Naive B cell (primary cell): ENCODE results near the gene MICAL2. TPM values are rescaled to one million over a fixed set of nuclear protein-coding genes. Genes with fewer than 3 reads are reported as not detected.

Experiments used
- ATAC-seq, 2 donors: fragments of 150-1000 bp; cut with Tn5 transposase; 2 replicates each; pipeline ENCODE4 v1.10.0; 2021; ENCODE audit warnings: low read depth in 2 of 2, mild to moderate bottlenecking in 2 of 2, moderate library complexity in 2 of 2
- DNase-seq: peaks from one replicate; pipeline ENCODE4 v3.0.0; 2022
- H3K27ac Mint-ChIP-seq, 6 donors: one replicate each; pipeline ENCODE4 v1.8.0; 2020 to 2022; ENCODE audit warnings: mild to moderate bottlenecking in 6 of 6, mixed read lengths in 6 of 6, moderate library complexity in 5 of 6, inconsistent platforms in 2 of 6
- H3K27me3 Mint-ChIP-seq, 3 donors: one replicate each; pipeline ENCODE4 v1.8.0; 2021 to 2022; ENCODE audit warnings: mixed read lengths in 3 of 3, mild to moderate bottlenecking in 1 of 3
- H3K36me3 Mint-ChIP-seq, 2 donors: one replicate each; pipeline ENCODE4 v1.8.0; 2020 to 2022; ENCODE audit warnings: mixed read lengths in 2 of 2, inconsistent platforms in 1 of 2, mild to moderate bottlenecking in 1 of 2
- H3K4me1 Mint-ChIP-seq, 3 donors: one replicate each; pipeline ENCODE4 v1.8.0; 2020 to 2022; ENCODE audit warnings: mixed read lengths in 3 of 3, inconsistent platforms in 1 of 3, mild to moderate bottlenecking in 1 of 3, moderate library complexity in 1 of 3
- H3K4me3 Mint-ChIP-seq, 8 donors: one replicate each; pipeline ENCODE4 v1.8.0; 2020 to 2022; ENCODE audit warnings: mild to moderate bottlenecking in 8 of 8, mixed read lengths in 8 of 8, moderate library complexity in 8 of 8, inconsistent platforms in 2 of 8
- H3K9me3 Mint-ChIP-seq, 7 donors: one replicate each; pipeline ENCODE4 v1.8.0; 2020 to 2022; ENCODE audit warnings: mixed read lengths in 7 of 7, mild to moderate bottlenecking in 5 of 7, inconsistent platforms in 2 of 7, moderate library complexity in 1 of 7
- polyA plus RNA-seq, 6 donors: library from polyadenylated mRNA; unstranded; fragments of 300-500 nt; fragmentation: Illumina TruSeq; gene quantifications; one replicate each; pipeline ENCODE4 v1.2.3, GENCODE V29; 2021; ENCODE audit warnings: low read depth in 6 of 6

MICAL2 gene
- polyA plus RNA-seq, 6 donors from 2014 or later, result 0.05 to 1.3 TPM; not detected in 4

DNA sequence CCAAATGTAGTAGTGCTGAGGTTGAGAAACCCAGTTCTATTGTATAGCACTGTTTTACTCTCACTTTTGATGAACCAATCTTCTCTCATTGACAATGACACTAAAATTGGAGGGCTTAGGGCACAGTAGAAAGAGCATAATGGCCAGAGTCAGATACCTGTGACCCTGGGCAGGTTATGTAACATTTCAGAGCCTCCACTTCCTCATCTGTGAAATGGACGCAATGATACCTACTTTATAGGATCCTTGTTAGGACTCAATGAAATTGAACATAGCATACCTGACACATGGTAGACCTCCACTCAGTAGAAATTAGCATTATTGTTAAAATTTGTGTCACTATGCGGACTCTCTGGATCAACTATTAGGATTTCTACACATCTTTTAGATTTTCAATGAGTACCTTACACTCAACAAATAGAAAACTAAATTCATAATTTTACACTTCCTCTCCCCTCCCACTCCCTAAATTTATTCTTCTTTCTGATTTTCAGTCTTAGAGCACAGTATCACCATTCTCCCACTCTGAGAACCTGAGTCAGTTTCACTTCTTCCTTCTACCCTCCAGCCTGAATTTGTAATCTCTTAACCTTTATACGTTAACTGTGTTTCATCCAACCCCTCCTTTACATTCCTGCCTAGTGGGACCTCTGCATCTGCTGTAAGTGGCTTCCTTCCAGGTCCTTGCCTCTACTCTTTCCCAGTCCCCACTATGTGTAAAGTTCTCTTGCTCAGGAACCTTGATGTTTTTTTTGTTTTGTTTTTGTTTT lies 78.3 kb downstream of the MICAL2 start:
- Mint-ChIP-seq H3K27ac (no peak overlapping the region), H3K4me1 (peaks cover 0 to 5% (median 4%) of the 10 kb centered on the region in 3 donors), H3K27me3 (peaks cover 0 to 8% (median 7%) of the 10 kb centered on the region in 3 donors), H3K9me3 (no peaks in the 10 kb centered on the region), H3K4me3 (no peak overlapping the region), H3K36me3 (no peaks in the 10 kb centered on the region)
- DNase-seq (no peak), ATAC-seq (no peak)

- H3K9me3 Mint-ChIP-seq, result no peaks in the 10 kb centered on the region
- H3K4me1 Mint-ChIP-seq, result peaks cover 0 to 5% (median 4%) of the 10 kb centered on the region in 3 donors
- H3K27ac Mint-ChIP-seq, result no peak overlapping the region
- no peaks in the 10 kb centered on the region for H3K36me3 Mint-ChIP-seq
- no peak for ATAC-seq
- peaks cover 0 to 8% (median 7%) of the 10 kb centered on the region in 3 donors for H3K27me3 Mint-ChIP-seq
- DNase-seq, result no peak
- H3K4me3 Mint-ChIP-seq, result no peak overlapping the region
These were observed 79.3 kb downstream of the MICAL2 start for GRCh38 chr11:12189543-12190235.

DNA sequence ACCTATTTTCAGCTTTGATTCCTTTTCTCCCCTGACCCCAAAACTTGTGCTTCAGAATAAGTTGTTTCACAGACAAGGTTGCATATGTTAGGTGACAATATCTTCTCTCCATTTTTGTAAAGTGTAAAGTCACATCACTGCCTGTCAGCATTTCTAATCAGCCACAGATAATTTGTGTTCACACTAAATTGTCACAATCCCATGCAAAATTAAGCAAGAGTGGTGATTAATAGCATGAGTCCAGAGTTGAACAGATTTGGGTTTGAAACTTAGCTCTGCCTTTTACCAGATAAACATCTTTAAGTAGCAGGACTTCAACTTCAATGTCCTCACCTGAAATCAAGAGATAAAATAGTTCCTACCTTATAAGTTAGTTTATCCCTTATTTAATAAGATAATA lies 80.1 kb downstream of the MICAL2 start:
- Mint-ChIP-seq H3K27ac (peak overlapping the region in 1 of 6 donors; percentile 25), H3K4me3 (no peak overlapping the region)
- ATAC-seq, result no peak

DNA sequence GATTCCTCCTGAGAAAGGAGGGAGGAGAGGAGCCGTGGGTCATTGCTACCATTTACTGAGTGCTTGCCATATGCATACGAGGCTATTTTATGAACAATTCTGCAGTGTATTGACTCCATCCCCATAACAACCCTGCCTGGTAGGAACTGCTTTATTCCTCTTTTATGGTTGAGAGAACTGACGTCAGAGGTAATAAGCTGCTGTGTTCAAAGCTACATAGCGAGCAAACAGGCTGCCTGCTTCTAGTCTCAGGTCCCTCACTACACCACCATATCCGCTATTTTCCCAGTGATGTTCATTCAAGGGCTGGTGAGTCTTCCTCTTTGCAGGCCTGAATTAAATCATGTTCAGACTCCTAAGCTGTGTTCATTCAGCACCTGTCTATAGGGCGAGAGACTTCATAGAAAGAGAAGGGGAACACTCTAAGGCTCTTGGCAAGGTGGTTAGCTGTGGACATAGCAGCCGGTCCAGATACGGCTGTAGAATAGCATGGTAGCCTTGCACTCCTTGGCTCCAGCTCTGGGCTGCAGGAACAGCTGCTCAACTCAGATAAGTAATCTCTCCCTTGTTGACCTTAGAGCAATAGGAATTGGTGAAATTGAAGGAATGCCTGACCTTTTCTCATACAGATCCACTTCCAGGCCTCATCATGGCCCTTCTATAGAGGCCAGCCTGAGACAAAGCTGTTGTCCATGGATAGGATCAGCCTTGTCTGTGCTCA lies 82.6 kb downstream of the MICAL2 start:
- Mint-ChIP-seq H3K4me3 (no peak overlapping the region), H3K36me3 (no peaks in the 10 kb centered on the region), H3K4me1 (peaks cover 0 to 5% (median 4%) of the 10 kb centered on the region in 3 donors), H3K27ac (no peak overlapping the region), H3K9me3 (no peaks in the 10 kb centered on the region), H3K27me3 (peaks cover 0 to 4% (median 3%) of the 10 kb centered on the region in 3 donors)
- DNase-seq (no peak), ATAC-seq (no peak)

More for the DNA sequence above, 80.1 kb downstream of the MICAL2 start:
- Mint-ChIP-seq H3K27me3 (peaks cover 0 to 8% (median 7%) of the 10 kb centered on the region in 3 donors), H3K4me1 (peaks cover 0 to 5% (median 4%) of the 10 kb centered on the region in 3 donors), H3K36me3 (no peaks in the 10 kb centered on the region), H3K9me3 (no peaks in the 10 kb centered on the region)
- no peak for DNase-seq

DNA sequence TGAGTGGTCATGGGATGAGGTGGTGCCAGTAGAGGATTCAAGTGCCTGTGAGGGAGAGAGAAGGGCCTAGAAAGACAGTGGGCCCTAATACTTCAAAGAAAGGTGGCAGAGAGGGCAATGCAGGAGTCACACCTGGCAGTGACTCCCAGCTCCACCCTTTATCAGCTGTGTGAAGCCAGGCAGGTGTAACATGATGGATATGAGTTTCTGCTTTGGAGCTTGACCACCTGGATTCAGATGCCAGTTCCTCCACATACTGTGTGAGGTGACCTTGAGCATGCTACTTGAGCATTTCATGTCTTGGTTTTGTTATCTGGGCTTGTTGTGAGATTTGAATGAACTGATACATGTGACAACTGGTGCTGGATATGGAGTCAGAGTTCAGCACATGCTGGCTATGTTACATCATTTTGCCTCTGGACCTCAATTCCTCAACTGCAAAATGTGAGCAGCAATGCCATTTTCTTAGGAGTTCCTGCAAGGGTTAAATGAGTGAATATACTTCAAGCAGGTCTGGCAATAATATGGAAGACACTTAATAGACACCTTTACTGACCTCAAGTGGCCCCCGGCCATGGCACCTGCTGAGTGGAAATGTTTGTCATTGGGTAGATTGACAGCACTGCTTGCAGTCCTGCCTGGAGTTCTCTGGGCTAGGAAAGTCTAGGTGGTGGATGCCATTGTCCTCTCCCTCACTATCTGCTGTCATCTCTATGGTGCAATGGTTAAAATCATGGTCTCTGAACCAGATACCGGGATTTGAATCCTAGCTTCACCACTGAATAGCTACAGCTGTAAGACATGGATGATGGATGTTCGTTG lies 83.3 kb downstream of the MICAL2 start:
- Mint-ChIP-seq H3K4me3 (no peak overlapping the region), H3K9me3 (no peaks in the 10 kb centered on the region), H3K4me1 (peaks cover 0 to 5% (median 4%) of the 10 kb centered on the region in 3 donors), H3K27ac (peak overlapping the region in 1 of 6 donors; percentile 4), H3K36me3 (no peaks in the 10 kb centered on the region), H3K27me3 (peaks cover 0 to 4% (median 3%) of the 10 kb centered on the region in 3 donors)
- DNase-seq, result no peak
- ATAC-seq, result no peak

DNA sequence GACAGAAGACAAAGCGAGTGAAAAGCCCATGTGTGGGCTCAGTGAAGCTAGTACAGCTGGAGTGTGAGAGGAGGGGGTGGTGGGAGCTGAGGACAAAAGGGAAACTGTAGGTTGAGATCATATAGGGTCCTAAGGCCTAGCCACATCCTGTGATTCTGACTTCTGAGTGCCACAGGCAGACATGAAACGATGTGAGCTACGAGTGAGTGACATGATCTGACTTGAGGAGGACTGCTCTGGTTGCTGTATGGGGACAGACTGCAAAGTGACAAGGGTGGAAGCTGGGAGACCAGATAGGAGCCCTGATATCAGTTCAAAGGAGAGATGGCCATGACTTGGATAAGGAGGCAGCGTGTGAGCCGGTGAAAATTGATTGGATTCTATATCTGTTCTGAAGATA lies 85.4 kb downstream of the MICAL2 start:
- ATAC-seq (no peak), DNase-seq (no peak)
- no peaks in the 10 kb centered on the region for H3K36me3 Mint-ChIP-seq
- H3K27me3 Mint-ChIP-seq, result peaks cover 0 to 4% (median 3%) of the 10 kb centered on the region in 3 donors
- H3K4me1 Mint-ChIP-seq, result no peaks in the 10 kb centered on the region
- H3K27ac Mint-ChIP-seq, result no peak overlapping the region
- no peaks in the 10 kb centered on the region for H3K9me3 Mint-ChIP-seq
- H3K4me3 Mint-ChIP-seq, result no peak overlapping the region

GRCh38 chr11:12196308-12196707 lies 85.9 kb downstream of the MICAL2 start:
- Mint-ChIP-seq H3K4me1 (no peaks in the 10 kb centered on the region), H3K9me3 (no peaks in the 10 kb centered on the region), H3K36me3 (no peaks in the 10 kb centered on the region), H3K27me3 (peaks cover 0 to 4% (median 3%) of the 10 kb centered on the region in 3 donors), H3K27ac (no peak overlapping the region), H3K4me3 (no peak overlapping the region)
- DNase-seq, result no peak
- no peak for ATAC-seq

DNA sequence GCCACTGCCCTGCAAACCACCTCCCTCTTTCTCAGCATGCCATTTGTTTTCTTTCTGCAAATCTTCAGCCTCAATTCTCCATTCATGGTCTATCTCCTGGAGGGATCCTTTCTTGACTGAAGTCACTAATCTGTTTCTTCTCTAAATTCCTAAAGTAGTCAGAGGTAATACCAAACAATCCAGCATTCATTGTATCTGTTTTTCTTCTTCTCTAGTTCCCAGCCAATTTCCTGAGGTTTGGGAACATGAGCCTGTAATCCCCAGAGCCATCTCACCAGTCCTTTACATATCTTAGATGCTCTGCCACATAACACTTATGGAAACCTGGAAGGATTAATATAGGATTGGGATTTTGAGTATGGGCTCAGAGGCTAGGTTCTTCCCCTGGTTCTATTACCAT lies 86.5 kb downstream of the MICAL2 start:
- H3K4me1 Mint-ChIP-seq, result no peaks in the 10 kb centered on the region
- DNase-seq, result no peak
- peaks cover 0 to 3% (median under 1%) of the 10 kb centered on the region in 3 donors for H3K27me3 Mint-ChIP-seq
- ATAC-seq, result no peak
- no peaks in the 10 kb centered on the region for H3K36me3 Mint-ChIP-seq
- no peak overlapping the region for H3K4me3 Mint-ChIP-seq
- no peak overlapping the region for H3K27ac Mint-ChIP-seq
- no peaks in the 10 kb centered on the region for H3K9me3 Mint-ChIP-seq

GRCh38 chr11:12198251-12199222 lies 88.1 kb downstream of the MICAL2 start:
- H3K4me3 Mint-ChIP-seq, result no peak overlapping the region
- no peaks in the 10 kb centered on the region for H3K36me3 Mint-ChIP-seq
- peaks cover 0 to 10% (median 0%) of the 10 kb centered on the region in 7 donors for H3K9me3 Mint-ChIP-seq
- no peak overlapping the region for H3K27ac Mint-ChIP-seq
- H3K4me1 Mint-ChIP-seq, result no peaks in the 10 kb centered on the region
- ATAC-seq (no peak), DNase-seq (no peak)
- peaks cover 0 to 15% (median 3%) of the 10 kb centered on the region in 3 donors for H3K27me3 Mint-ChIP-seq

GRCh38 chr11:12199231-12199948 lies 89.0 kb downstream of the MICAL2 start:
- no peak for DNase-seq
- Mint-ChIP-seq H3K4me1 (no peaks in the 10 kb centered on the region), H3K36me3 (no peaks in the 10 kb centered on the region), H3K27me3 (peaks cover 0 to 16% (median 3%) of the 10 kb centered on the region in 3 donors), H3K27ac (no peak overlapping the region), H3K9me3 (peaks cover 0 to 11% (median 0%) of the 10 kb centered on the region in 7 donors), H3K4me3 (no peak overlapping the region)
- no peak for ATAC-seq

DNA sequence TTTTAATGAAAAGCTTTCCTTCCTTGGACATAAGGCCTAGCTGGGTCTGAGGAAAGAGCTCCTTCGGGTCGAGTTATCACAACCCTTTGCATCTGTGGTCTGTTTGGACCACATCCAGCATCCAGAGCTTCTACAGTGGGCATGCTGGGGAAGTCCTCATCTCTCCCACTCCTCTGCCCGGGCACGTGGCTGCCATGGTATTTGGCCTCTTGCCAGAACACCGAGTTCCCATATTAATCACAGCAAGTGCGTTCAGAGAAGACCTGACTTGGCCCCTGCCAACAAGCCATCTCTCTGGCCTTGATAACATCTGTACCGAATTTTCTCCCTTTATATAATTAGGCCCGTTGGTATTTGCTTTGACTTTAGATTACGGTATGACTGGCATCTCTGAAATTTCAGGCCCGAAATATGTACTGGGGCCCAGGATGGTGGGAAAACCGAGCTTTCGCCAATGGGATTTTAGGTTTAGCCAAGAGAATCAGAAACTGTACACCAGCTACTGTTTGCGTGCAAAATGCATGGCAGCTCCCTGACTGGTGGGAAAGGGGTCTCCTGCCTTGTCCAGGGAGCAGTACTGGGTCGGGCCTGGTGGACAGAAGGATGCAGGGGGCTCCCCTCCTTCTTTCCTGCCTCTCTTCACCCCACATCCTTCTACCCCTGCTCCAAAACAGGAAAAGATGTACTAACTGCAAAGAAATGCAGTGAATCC lies 90.0 kb downstream of the MICAL2 start:
- Mint-ChIP-seq H3K9me3 (peaks cover 0 to 11% (median 0%) of the 10 kb centered on the region in 7 donors), H3K27me3 (peaks cover 0 to 16% (median 3%) of the 10 kb centered on the region in 3 donors), H3K27ac (no peak overlapping the region), H3K4me3 (no peak overlapping the region), H3K4me1 (no peaks in the 10 kb centered on the region), H3K36me3 (no peaks in the 10 kb centered on the region)
- DNase-seq (no peak), ATAC-seq (no peak)
